HG02623 (cell line): ENCODE results near the gene ZNF776.
"Not testable (repeated sequence)": the region's sequence is repeated elsewhere in the genome, so short reads cannot be mapped to it uniquely, and the experiment has no call there.

Experiments used
- ATAC-seq: cut with Tn5 transposase; IDR thresholded peaks from one replicate; pipeline ENCODE4 v1.9.1; 2021; ENCODE audit warnings: moderate library complexity; ENCODE audit not compliant: unreplicated experiment

ZNF776 gene

GRCh38 chr19:57746580-57747471, at the start of gene ZNF776:
TSS of gene ZNF776 (plus strand) at chr19:57746815. CDS start at chr19:57747059, 244 bp downstream.
- peak; percentile 95 for ATAC-seq

DNA sequence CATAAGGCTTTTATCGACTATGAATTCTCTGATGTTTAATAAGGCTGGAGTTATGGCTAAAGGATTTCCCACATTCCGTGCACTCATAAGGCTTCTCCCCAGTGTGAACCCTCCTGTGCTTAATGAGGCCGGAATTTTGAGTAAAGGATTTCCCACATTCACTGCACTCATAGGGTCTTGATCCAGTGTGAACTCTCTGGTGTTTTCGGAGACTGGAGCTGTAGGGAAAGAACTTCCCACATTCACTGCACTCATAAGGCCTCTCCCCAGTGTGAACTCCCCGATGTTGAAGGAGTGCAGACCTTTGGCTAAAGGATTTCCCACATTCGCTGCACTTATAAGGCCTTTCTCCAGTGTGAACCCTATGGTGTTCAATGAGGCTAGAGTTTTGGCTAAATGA, 45.0 kb upstream of the ZNF776 start:
- ATAC-seq: no peak

DNA sequence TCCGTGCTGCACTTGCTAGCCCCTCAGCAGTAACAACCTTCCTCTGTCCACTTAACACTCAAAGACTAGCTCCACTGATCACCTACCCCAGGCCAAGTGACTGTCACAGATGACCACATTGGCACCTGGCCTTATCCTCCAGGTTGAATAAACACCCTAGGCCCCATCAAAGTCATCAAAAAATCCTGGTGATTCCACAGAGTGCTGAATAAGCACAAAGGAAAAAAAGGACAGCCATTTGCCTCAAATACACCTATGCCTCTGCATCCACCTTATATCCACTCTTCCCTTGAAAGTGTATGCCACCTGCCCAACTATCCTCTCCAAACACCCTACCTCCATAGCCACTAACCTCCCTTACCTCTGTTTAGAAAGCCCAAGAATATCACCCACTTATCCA, 40.3 kb upstream of the ZNF776 start:
- ATAC-seq: no peak

DNA sequence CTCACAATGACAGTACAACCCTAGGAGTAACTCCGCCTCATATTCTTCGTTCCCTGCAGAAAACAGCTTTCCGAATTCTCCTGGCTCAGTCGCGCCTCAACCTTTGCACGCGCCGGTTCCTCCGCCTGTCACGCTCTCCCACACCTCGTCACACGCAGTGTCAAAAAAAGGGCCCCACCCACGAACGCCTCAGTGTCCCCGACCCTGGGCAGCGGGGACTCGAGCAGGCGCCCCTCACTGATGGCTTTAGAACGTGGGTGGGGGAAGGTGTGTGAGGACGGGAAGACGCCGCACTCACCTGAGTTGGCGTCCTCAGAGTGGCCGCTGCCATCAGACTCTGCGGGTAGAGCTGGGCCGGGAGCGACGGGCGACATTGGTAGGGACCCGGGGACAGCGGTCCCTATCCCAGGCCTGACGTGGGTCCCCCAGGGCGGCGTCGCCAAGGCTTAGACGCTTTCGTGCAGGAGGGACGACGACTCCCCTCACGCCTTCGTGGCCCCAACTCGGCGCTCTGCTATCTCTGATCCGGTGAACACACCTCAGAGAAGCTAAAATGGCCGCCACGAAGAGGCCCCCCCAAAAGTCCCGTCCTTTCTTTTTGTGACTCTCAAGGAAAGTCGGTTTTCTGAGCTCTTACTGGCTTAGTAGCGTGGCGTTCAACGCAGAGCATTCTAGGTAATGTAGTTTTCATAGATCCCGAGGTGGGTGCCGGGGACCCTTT, 37.8 kb upstream of the ZNF776 start, which contains the start of gene ZNF154:
Gene ZNF154 (minus strand): TSS at position 564 of the 721 bp plus-strand sequence. CDS start 233 bp downstream, at position 331.
- ATAC-seq: no peak

DNA sequence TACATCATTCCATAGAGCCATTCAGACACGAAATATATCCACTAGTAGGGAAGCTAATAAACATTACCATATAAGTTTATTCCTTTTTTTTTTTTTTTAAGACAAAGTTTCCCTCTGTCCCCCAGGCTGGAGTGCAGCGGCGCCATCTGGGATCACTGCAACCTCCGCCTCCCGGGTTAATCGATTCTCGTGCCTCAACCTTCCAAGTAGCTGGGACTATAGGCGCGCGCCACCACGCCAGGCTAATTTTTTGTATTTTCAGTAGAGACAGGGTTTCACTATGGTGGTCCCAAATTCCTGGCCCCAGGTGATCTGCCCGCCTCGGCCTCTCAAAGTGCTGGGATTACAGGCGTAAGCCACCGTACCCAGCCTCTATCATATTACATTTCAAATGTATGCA, 37.0 kb upstream of the ZNF776 start:
- ATAC-seq: no peak

- ATAC-seq: no peak
Observed at GRCh38 chr19:57712222-57712621, 34.4 kb upstream of the ZNF776 start.

GRCh38 chr19:57719424-57719823, 27.2 kb upstream of the ZNF776 start:
- no peak for ATAC-seq

DNA sequence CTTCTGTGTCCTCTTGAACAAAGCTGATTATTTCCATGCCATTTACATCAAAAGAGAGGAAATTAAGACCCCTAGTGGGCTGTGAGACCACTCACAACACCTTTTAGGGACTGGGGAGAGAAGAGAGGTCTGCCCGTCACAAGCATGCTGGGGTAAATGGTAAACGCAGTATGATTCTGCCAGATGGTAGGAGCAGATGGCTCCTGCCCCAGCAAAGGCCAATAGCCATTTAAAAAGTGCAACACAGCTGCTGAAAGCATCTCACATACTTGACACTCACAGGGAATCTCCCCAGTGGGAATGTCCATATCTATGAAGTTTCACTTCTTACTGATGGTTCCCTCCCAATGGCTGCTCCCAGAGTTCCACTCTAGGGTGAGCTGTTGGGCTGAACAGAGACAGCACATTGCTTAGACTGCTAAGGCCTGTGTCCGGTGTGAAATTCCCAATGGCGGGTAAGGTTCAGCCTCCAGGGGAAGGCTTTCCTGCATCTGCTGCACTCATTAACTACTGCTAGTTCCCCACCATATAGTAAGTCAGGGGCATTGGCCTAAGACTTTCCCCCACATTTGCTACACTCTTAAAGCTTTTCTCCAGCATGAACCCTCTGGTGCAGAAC, 26.6 kb upstream of the ZNF776 start:
- no peak for ATAC-seq

- no peak for ATAC-seq
Observed at GRCh38 chr19:57720878-57721277, 25.7 kb upstream of the ZNF776 start.

DNA sequence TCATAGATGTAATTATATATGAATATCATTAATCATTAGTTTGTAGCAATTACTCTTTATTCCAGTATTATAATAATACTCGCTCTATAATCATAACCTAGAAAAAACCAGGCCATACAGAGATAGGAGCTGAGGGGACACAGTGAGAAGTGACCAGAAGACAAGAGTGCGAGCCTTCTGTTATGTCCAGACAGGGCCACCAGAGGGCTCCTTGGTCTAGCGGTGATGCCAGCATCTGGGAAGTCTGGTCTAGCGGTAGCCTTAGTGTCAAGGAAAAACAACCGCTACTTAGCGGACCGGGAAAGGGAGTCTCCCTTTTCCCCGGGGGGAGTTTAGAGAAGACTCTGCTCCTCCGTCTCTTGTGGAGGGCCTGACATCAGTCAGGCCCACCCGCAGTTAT, 8.3 kb upstream of the ZNF776 start:
- ATAC-seq: not testable (repeated sequence)

GRCh38 chr19:57738770-57739169, 7.8 kb upstream of the ZNF776 start:
- ATAC-seq: not testable (repeated sequence)

- no peak for ATAC-seq
Observed at GRCh38 chr19:57747472-57747807, 825 bp downstream of the ZNF776 start.

DNA sequence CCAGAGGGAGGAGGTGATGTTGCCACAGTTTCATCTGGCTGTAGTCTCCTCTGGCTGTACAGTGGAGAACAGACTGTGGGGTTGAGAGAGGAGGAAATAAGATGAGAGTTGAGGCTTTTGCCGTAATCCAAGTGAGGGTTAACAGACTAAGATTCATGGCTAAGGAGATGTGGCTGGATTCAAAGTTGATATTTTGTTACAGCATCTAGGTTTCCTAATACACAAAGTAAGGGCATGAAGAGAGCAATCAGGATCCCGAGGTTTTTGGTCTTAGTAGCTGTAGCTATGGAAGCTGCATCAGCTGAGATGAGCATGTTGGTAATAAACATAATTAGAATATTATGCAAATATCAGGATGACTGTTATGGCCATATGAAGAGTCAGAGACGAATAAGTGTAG, 1.4 kb downstream of the ZNF776 start:
- no peak for ATAC-seq

DNA sequence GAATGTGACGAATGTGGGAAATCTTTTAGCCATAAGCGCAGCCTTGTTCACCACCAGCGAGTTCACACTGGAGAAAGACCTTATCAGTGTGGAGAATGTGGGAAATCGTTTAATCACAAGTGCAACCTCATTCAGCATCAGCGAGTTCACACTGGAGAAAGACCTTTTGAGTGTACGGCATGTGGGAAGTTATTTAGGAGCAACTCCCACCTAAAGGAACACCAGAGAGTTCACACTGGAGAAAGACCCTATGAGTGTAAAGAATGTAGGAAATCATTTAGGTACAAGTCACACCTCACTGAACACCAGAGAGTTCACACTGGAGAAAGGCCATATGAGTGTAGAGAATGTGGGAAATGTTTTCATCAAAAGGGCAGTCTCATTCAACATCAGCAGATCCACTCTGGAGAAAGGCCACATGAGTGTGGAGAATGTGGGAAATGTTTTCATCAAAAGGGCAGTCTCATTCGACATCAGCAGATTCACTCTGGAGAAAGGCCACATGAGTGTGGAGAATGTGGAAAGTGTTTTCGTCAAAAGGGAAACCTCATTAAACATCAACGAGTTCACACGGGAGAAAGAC, 7.6 kb downstream of the ZNF776 start:
- no peak for ATAC-seq

GRCh38 chr19:57755031-57755430, 8.4 kb downstream of the ZNF776 start:
- no peak for ATAC-seq

DNA sequence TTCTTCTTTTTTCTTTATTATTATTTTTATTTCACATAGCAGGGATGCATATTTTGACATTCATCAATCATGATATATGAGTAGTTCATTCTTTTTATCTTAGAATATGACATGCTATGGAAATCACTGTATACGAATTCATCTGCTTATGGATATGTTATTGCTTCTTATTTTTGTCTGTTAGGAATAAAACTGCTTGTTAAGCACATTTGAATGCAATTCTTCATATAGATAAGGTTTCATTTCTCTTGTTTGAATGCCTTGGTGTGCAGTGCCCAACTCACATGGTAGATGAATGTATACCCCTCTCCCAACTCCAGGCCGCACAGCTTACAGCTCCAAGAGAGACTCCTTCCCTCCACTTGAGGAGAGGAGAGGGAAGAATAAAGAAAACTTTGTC, 11.3 kb downstream of the ZNF776 start:
- no peak for ATAC-seq

- ATAC-seq: no peak
Observed at GRCh38 chr19:57759096-57759495, 12.5 kb downstream of the ZNF776 start.

- ATAC-seq: peak; percentile 97
Observed at GRCh38 chr19:57769345-57770131, 22.9 kb downstream of the ZNF776 start, which contains the start of gene ZNF586. TSS of gene ZNF586 (plus strand) at chr19:57769676. CDS start at chr19:57769843, 167 bp downstream.

DNA sequence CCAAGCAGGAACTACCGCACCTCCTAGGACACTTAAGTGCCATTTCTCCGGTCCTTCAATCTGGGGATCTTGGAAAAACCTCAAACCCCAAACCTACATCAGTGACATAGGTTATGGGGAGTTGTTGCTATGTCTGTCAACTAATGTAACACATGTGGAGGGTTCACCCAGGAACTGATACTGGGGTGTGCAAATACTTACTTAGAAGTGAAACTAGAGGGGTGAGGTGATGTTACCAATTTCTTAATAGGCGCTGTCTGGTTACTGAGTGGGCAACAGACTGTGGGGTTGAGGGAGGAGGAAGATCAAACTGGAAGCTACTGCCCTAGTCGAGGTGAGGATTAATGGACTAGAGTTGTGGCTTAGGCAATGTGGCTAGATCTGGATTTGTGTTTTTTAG, 24.8 kb downstream of the ZNF776 start:
- ATAC-seq: no peak

- no peak for ATAC-seq
Observed at GRCh38 chr19:57773488-57773887, 26.9 kb downstream of the ZNF776 start.
